ENCODE data around the gene TRIM22.

Gene TRIM22

DNA sequence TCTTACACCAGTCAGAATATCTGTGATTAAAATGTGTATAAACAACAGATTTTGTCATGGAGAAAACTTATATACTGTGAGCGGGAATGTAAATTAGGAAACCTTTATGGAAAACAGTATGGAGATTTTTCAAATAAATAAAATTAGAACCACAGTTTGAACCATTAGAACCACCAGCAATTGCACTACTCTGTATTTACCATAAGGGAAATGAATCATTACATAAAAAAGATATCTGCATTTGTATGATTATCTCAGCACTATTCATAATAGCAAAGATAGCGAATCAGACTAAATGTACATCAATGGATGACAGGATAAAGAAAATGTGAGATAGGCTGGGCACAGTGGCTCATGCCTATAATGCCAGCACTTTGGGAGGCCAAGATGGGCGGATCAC lies 57.0 kb downstream of the TRIM22 start:
- no peak for DNase-seq (ENCODE audit: low read depth)

- no peak for DNase-seq (ENCODE audit: low read depth)
Observed at GRCh38 chr11:5749836-5750235, 60.2 kb downstream of the TRIM22 start.

DNA sequence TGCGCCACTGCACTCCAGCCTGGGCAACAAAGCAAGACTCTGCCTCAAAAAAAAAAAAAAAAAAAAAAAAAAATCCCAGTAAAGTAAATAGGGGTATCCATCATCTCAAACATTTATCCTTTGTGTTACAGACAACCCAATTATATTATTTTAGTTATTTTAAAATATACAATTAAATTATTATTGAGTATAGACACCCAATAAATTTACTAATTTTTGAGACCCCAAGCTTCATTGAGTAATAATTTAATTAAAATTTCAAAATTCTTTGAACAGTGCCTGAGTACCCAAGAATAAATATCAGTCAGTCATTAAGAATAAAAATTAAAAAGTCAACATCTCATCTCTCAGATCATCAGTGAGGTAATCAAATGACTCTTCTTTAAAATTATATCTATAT lies 64.4 kb downstream of the TRIM22 start, which contains the start of gene OR52N4:
Gene OR52N4 (plus strand): TSS at position 301 of the 400 bp plus-strand sequence. CDS start 498 bp downstream, outside the sequence.
- DNase-seq (ENCODE audit: low read depth) = no peak

Measured in HS-5 (cell line).